ENCODE measurements around the gene OXSR1. TPM values are rescaled to one million over a fixed set of nuclear protein-coding genes. Genes with fewer than 3 reads are reported as not detected.

The OXSR1 gene
- total and polyA plus RNA-seq, 2 of the 13 experiments (the other 11 are each of a cell fraction or from before 2014, with no cell fraction given) = 27.4 to 32.6 TPM

DNA sequence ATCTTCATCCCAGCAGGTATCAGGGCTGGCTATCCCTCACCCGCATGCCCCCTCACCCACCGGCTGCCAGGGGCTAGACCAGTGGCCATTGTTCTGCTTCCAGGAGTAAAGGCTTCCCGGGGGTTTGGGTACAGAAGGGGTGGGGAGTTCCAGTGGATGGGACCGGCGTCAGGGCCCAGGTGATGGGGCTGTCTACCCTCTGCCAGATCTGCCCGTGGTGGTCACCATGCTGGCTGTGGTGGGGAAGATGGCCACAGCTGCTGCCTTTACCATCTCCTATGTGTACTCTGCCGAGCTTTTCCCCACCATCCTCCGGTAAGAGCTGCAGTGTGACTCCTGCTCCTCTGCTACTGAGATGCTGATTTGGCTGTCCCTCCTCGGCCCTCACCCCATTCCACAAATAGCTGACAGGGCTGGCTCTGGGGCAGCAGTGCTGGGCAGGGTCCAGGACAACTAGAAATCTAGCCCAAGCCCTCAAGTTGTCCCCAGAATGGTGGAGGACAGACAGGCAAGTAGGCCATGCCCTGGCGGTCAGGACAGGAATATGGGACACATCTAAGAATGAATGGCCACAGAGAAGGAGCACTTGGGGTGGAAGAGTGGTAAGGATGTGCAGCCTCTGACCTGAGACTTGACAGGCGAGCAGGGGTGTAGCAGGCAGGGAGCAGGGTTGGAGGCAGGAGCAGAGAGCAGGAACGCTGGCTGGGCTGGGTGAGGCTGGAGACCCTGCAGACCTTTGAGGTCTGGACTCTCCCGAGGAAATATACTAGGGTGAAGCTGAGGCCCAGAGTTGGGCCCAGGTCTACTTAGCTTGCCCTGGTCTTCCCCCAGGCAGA is 111.0 kb downstream of the OXSR1 start (continued):
- TF ChIP-seq, protein P1, sequence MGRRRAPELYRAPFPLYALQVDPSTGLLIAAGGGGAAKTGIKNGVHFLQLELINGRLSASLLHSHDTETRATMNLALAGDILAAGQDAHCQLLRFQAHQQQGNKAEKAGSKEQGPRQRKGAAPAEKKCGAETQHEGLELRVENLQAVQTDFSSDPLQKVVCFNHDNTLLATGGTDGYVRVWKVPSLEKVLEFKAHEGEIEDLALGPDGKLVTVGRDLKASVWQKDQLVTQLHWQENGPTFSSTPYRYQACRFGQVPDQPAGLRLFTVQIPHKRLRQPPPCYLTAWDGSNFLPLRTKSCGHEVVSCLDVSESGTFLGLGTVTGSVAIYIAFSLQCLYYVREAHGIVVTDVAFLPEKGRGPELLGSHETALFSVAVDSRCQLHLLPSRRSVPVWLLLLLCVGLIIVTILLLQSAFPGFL (CRISPR knock-in tag; IDR thresholded peaks at IDR 0.05) = no peak
- TF ChIP-seq ZNF704 (CRISPR knock-in tag; IDR thresholded peaks at IDR 0.05; ENCODE audit: borderline replicate concordance) = no peak
- TF ChIP-seq ZNF83 (CRISPR knock-in tag; IDR thresholded peaks at IDR 0.05; ENCODE audit: borderline replicate concordance) = no peak

DNA sequence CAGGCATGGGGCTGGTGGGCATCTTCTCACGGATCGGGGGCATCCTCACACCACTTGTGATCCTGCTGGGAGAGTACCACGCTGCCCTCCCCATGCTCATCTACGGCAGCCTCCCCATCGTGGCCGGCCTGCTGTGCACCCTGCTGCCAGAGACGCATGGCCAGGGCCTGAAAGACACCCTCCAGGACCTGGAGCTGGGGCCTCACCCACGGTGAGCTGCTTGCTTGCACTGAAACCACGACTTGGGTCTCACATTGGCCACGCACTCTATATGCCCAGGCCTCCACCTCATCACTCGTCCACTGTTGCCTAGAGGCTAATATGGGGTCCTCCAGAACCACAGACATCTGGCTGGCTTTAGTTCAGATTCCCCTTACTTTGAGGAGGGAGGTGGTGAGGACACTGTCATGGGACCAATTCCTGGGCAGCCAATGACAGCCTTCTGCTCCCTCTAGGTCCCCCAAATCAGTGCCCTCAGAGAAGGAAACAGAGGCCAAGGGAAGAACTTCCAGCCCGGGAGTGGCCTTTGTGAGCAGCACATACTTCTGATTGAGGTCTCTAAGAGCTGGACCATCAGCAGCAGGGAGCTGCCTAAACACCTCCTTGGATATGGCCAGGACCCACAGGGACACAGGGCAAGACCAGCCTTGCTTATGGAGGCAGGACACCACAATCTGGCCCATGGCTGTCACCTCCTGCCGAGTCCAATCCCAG is 111.7 kb downstream of the OXSR1 start:
- BruUV-seq (replicated peaks) = no TSS peak
- peaks cover 1 to 13% of the 10 kb centered on the region in 2 experiments; a peak in 2 of 5 replicates for H3K27me3 ChIP-seq (ENCODE audit: control insufficient read depth in 1 of 2, insufficient read depth in 2 of 2, low read length in 2 of 2)
- intact Hi-C loops (cut with micrococcal nuclease; ENCODE audit: unreplicated experiment) (no loop called here), in situ Hi-C loops (cut with HindIII; ENCODE audit: extremely low pct_ligation_motif_present, low pct_unique_long_range_greater_than_20kb) (loop anchor here (10.0 kb wide), 1 partner anchor 162 kb away; no protein-coding TSS in a partner anchor)
- H3K9ac ChIP-seq (ENCODE audit: insufficient read depth, low read depth, low read length) = no peak overlapping the region
- POLR2A ChIA-PET = no interaction called here
- no peak overlapping the region for H3K27ac ChIP-seq (ENCODE audit: extremely low read length, insufficient read depth, low read length)
- no peak overlapping the region for H3K4me2 ChIP-seq (ENCODE audit: low read depth, low read length)
- no peak overlapping the region for H3K4me3 ChIP-seq (replicated peaks in 1 of 3; ENCODE audit: insufficient read depth in 1 of 3, low read depth in 2 of 3, low read length in 3 of 3)
- CTCF ChIA-PET (ENCODE audit: low intra/inter-chr PET ratio, low total read pairs) = no interaction called here
- H3K9me3 ChIP-seq (ENCODE audit: low read length) = no peaks in the 10 kb centered on the region
- no peaks in the 10 kb centered on the region for H4K20me1 ChIP-seq (ENCODE audit: insufficient read depth, low read length)
- H3K79me2 ChIP-seq (ENCODE audit: insufficient read depth, low read length) = no peaks in the 10 kb centered on the region
- no peaks in the 10 kb centered on the region for H3K36me3 ChIP-seq (replicated peaks in 1 of 2; ENCODE audit: control insufficient read depth in 1 of 2, insufficient read depth in 2 of 2, low read length in 2 of 2)
- DNase-seq (ENCODE audit: low spot score) (no peak), FAIRE-seq (no peak), ATAC-seq (no peak; the same call in 2 of the 3 replicates)
- H2AFZ ChIP-seq (ENCODE audit: low read length) = no peak overlapping the region
- 47% methylated on average over 7 of the region's 13 CpGs for WGBS (ENCODE audit: low lambda C conversion rate)
- no peaks in the 10 kb centered on the region for H3K4me1 ChIP-seq (ENCODE audit: insufficient read depth, low read length)
- TF ChIP-seq ZNF10 (CRISPR knock-in tag; IDR thresholded peaks at IDR 0.05; ENCODE audit: borderline replicate concordance, low read depth) (no peak), SP1 (IDR thresholded peaks at IDR 0.05) (no peak), SP1 (CRISPR knock-in tag; IDR thresholded peaks at IDR 0.05) (no peak), GMEB2 (CRISPR knock-in tag; IDR thresholded peaks at IDR 0.05; ENCODE audit: low read depth) (no peak), NCOA5 (CRISPR knock-in tag; IDR thresholded peaks at IDR 0.05) (no peak), ZIK1 (CRISPR knock-in tag; IDR thresholded peaks at IDR 0.05; ENCODE audit: borderline replicate concordance, low read depth) (no peak), HNRNPL (IDR thresholded peaks at IDR 0.05; ENCODE audit: low read depth, low read length) (no peak), REST (IDR thresholded peaks at IDR 0.05; ENCODE audit: borderline replicate concordance in 1 of 2, low read depth in 1 of 2, low read length in 2 of 2) (no peak), ZNF607 (CRISPR knock-in tag; IDR thresholded peaks at IDR 0.05; ENCODE audit: borderline replicate concordance) (no peak)
